CD14-positive monocyte (primary cell): Measurements from ENCODE around the gene CTDP1. TPM values are rescaled to one million over a fixed set of nuclear protein-coding genes. Genes with fewer than 3 reads are reported as not detected.

Experiments
- DNase-seq, 3 donors: peaks; one replicate each; pipeline ENCODE4 v3.0.0-alpha.2; 2011 to 2022
- H2AFZ ChIP-seq: 2 replicates; pipeline ENCODE4 v1.6.0; 2012; ENCODE audit warnings: mild to moderate bottlenecking, low read depth, low read length, inconsistent platforms; ENCODE audit not compliant: insufficient read depth, poor library complexity, severe bottlenecking
- H3K27ac ChIP-seq, 2 donors: 1 replicate in 1 of 2; 2 replicates in 1 of 2; pipeline ENCODE4 v1.5.1; 2012 to 2013; ENCODE audit warnings: low read length in 2 of 2, control low read depth in 1 of 2, inconsistent platforms in 1 of 2, low read depth in 1 of 2, mild to moderate bottlenecking in 1 of 2
- H3K27me3 ChIP-seq, 2 donors: one replicate each; pipeline versions ENCODE4 v1.6.0 to v1.6.1; 2011 to 2013; ENCODE audit warnings: low read length in 2 of 2; ENCODE audit not compliant: control insufficient read depth in 2 of 2, insufficient read depth in 2 of 2
- H3K36me3 ChIP-seq, 2 donors: replicated peaks in 1 of 2; 1 replicate in 1 of 2; 2 replicates in 1 of 2; pipeline versions ENCODE4 v1.5.1 to v1.6.1; 2012 to 2013; ENCODE audit warnings: low read length in 2 of 2, control low read depth in 1 of 2, inconsistent platforms in 1 of 2, mild to moderate bottlenecking in 1 of 2; ENCODE audit not compliant: insufficient read depth in 2 of 2, control insufficient read depth in 1 of 2
- H3K4me1 ChIP-seq, 2 donors: 1 replicate in 1 of 2; 2 replicates in 1 of 2; pipeline versions ENCODE4 v1.5.1 to v1.6.1; 2012 to 2013; ENCODE audit warnings: low read length in 2 of 2, control low read depth in 1 of 2, inconsistent platforms in 1 of 2, mild to moderate bottlenecking in 1 of 2, moderate library complexity in 1 of 2; ENCODE audit not compliant: insufficient read depth in 2 of 2, control insufficient read depth in 1 of 2
- H3K4me2 ChIP-seq: replicated peaks from 2 replicates; pipeline ENCODE3; 2012; ENCODE audit warnings: low read length, moderate library complexity, mild to moderate bottlenecking; ENCODE audit not compliant: poor library complexity, severe bottlenecking; ENCODE audit errors: extremely low read depth
- H3K4me3 ChIP-seq, 3 experiments: fragments of 200-600 bp in 1 of 3; sonication (generic) in 1 of 3; replicated peaks in 1 of 3; 1 replicate in 2 of 3; 2 replicates in 1 of 3; pipeline ENCODE4 v1.5.1; 2011 to 2013; ENCODE audit warnings: low read length in 3 of 3, mild to moderate bottlenecking in 3 of 3, control low read depth in 2 of 3, low read depth in 2 of 3, inconsistent platforms in 1 of 3, moderate library complexity in 1 of 3
- H3K79me2 ChIP-seq: 2 replicates; pipeline ENCODE4 v1.6.0; 2012; ENCODE audit warnings: mild to moderate bottlenecking, control low read depth, inconsistent platforms, low read length, moderate library complexity; ENCODE audit not compliant: insufficient read depth
- H3K9ac ChIP-seq: 2 replicates; pipeline ENCODE4 v1.6.0; 2017; ENCODE audit warnings: low read length, mild to moderate bottlenecking; ENCODE audit not compliant: insufficient read depth, poor library complexity, severe bottlenecking
- H3K9me3 ChIP-seq, 2 donors: replicated peaks in 1 of 2; 1 replicate in 1 of 2; 2 replicates in 1 of 2; pipeline versions ENCODE4 v1.5.1 to v1.6.1; 2012 to 2013; ENCODE audit warnings: low read length in 2 of 2, control low read depth in 1 of 2; ENCODE audit not compliant: control insufficient read depth in 1 of 2, insufficient read depth in 1 of 2
- H4K20me1 ChIP-seq: 2 replicates; pipeline ENCODE4 v1.6.0; 2012; ENCODE audit warnings: mild to moderate bottlenecking, low read length, control low read depth, moderate library complexity; ENCODE audit not compliant: insufficient read depth
- H3K27ac Mint-ChIP-seq, 7 donors: one replicate each; pipeline ENCODE4 v1.8.0; 2020; ENCODE audit warnings: mild to moderate bottlenecking in 7 of 7, mixed read lengths in 7 of 7, moderate library complexity in 6 of 7, inconsistent platforms in 2 of 7
- H3K27me3 Mint-ChIP-seq, 3 donors: one replicate each; pipeline ENCODE4 v1.8.0; 2021 to 2022; ENCODE audit warnings: low read depth in 3 of 3, mild to moderate bottlenecking in 3 of 3, mixed read lengths in 3 of 3, moderate library complexity in 3 of 3, inconsistent platforms in 1 of 3
- H3K36me3 Mint-ChIP-seq, 2 donors: one replicate each; pipeline ENCODE4 v1.8.0; 2020; ENCODE audit warnings: mixed read lengths in 2 of 2, inconsistent platforms in 1 of 2, mild to moderate bottlenecking in 1 of 2
- H3K4me1 Mint-ChIP-seq: one replicate; pipeline ENCODE4 v1.8.0; 2020; ENCODE audit warnings: mild to moderate bottlenecking, mixed read lengths
- H3K4me3 Mint-ChIP-seq, 2 donors: one replicate each; pipeline ENCODE4 v1.8.0; 2020; ENCODE audit warnings: mild to moderate bottlenecking in 2 of 2, mixed read lengths in 2 of 2, moderate library complexity in 1 of 2
- H3K9me3 Mint-ChIP-seq, 7 donors: one replicate each; pipeline ENCODE4 v1.8.0; 2020 to 2022; ENCODE audit warnings: mixed read lengths in 7 of 7, mild to moderate bottlenecking in 6 of 7, moderate library complexity in 6 of 7, inconsistent platforms in 2 of 7
- CTCF ChIP-seq: fragments of 200-600 bp; IDR thresholded peaks from one replicate; pipeline ENCODE4 v1.8.0; 2022; ENCODE audit warnings: antibody characterized with exemption, mild to moderate bottlenecking
- WGBS: methylation state at CpG from one replicate; pipeline ENCODE4 v1.1.5; 2013; ENCODE audit warnings: missing lambda C conversion rate; ENCODE audit not compliant: insufficient coverage; 5-methylcytosine and 5-hydroxymethylcytosine counted together
- intact Hi-C, 2 donors: fragments of 100-400 bp; cut with micrococcal nuclease; formaldehyde crosslinking; loops; one replicate each; pipeline versions ENCODE4 v1.15.0 to v1.15.1; 2023
- polyA plus RNA-seq, 3 donors: library from polyadenylated mRNA; depleted of rRNA in 1 of 3; unstranded in 2 of 3; stranded (reverse) in 1 of 3; fragments of 300-500 nt in 2 of 3; fragments of >200 nt in 1 of 3; fragmentation: Illumina TruSeq in 2 of 3; gene quantifications; 1 replicate in 2 of 3; 2 replicates in 1 of 3; pipeline ENCODE4 v1.2.3, GENCODE V29; 2012 to 2021

Gene CTDP1
- polyA plus RNA-seq, 3 donors: 9.1 to 13.9 (median 9.1) TPM

GRCh38 chr18:79699653-79700052, 20.1 kb downstream of the CTDP1 start:
- Histone ChIP-seq H3K9me3 (no peaks in the 10 kb centered on the region), H3K27me3 (no peaks in the 10 kb centered on the region), H3K4me3 (no peak overlapping the region), H3K79me2 (peaks cover 71% of the 10 kb centered on the region), H2AFZ (no peak overlapping the region), H3K27ac (no peak overlapping the region), H3K36me3 (peaks cover 78 to 93% of the 10 kb centered on the region in 2 donors), H3K4me1 (no peaks in the 10 kb centered on the region), H3K4me2 (no peak overlapping the region), H4K20me1 (peaks cover 83% of the 10 kb centered on the region), H3K9ac (no peak overlapping the region)
- DNase-seq: no peak
- WGBS: 100% methylated on average over 6 of the region's 8 CpGs
- H3K4me1 Mint-ChIP-seq: no peaks in the 10 kb centered on the region
- intact Hi-C loops: no loop called here
- peaks cover 0 to 5% (median 0%) of the 10 kb centered on the region in 7 donors for H3K9me3 Mint-ChIP-seq
- peaks cover 0 to 2% (median 1%) of the 10 kb centered on the region in 3 donors for H3K27me3 Mint-ChIP-seq
- H3K27ac Mint-ChIP-seq: no peak overlapping the region
- H3K36me3 Mint-ChIP-seq: peaks cover 90% of the 10 kb centered on the region in 2 donors
- TF ChIP-seq CTCF: no peak
- no peak overlapping the region for H3K4me3 Mint-ChIP-seq

GRCh38 chr18:79702906-79703305, 23.3 kb downstream of the CTDP1 start:
- Histone ChIP-seq H3K36me3 (peaks cover 77 to 93% of the 10 kb centered on the region in 2 donors), H3K9ac (no peak overlapping the region), H3K9me3 (no peaks in the 10 kb centered on the region), H3K4me2 (no peak overlapping the region), H3K27ac (no peak overlapping the region), H3K4me1 (no peaks in the 10 kb centered on the region), H2AFZ (no peak overlapping the region), H3K4me3 (no peak overlapping the region), H4K20me1 (peaks cover 72% of the 10 kb centered on the region), H3K27me3 (no peaks in the 10 kb centered on the region), H3K79me2 (peaks cover 54% of the 10 kb centered on the region)
- peaks cover 0 to 5% (median 0%) of the 10 kb centered on the region in 7 donors for H3K9me3 Mint-ChIP-seq
- H3K4me3 Mint-ChIP-seq: no peak overlapping the region
- H3K27ac Mint-ChIP-seq: peak overlapping the region in 2 of 7 donors; percentile 9 to 13
- TF ChIP-seq CTCF: no peak
- DNase-seq: no peak
- WGBS: 100% methylated on average over 1 of the region's 5 CpGs
- H3K27me3 Mint-ChIP-seq: peaks cover 0 to 3% (median 1%) of the 10 kb centered on the region in 3 donors
- H3K4me1 Mint-ChIP-seq: no peaks in the 10 kb centered on the region
- peaks cover 88 to 90% of the 10 kb centered on the region in 2 donors for H3K36me3 Mint-ChIP-seq
- intact Hi-C loops: no loop called here
